ENCODE measurements around the gene ZNF785. TPM values are rescaled to one million over a fixed set of nuclear protein-coding genes. Genes with fewer than 3 reads are reported as not detected.
"Not testable (repeated sequence)": the region's sequence is repeated elsewhere in the genome, so short reads cannot be mapped to it uniquely, and the experiment has no call there.

Gene ZNF785
- total and polyA plus RNA-seq, 2 experiments from 2014 or later, result 4.9 to 7.1 TPM

DNA sequence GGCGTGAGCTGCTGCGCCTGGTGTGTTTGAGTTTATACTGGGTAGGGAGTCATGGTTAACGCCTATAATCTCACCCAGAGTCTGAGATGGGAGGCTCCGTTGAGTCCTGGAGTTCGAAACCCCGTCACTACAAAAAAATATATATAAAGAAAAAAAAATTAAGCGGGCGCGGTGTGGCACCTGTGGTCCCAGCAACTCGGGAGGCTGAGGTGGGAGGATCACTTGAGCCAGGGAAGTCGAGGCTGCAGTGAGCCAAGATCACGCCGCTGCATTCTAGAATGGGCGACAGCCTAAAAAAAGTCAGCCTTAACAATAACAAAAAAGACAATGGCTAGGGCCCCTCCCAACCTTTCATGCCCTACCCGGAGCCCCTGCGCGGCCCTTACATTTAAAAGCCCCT is 48.0 kb upstream of the ZNF785 start:
- no peak for ATAC-seq
- Histone ChIP-seq H3K27ac (ENCODE audit: low read depth) (peak overlapping the region; percentile 85), H2AFZ (peak overlapping the region; percentile 60), H3K79me2 (replicated peaks; ENCODE audit: insufficient read depth) (no peaks in the 10 kb centered on the region), H3K9me2 (ENCODE audit: insufficient read depth) (no peaks in the 10 kb centered on the region), H3K4me3 (peak overlapping the region; percentile 68), H3K27me3 (ENCODE audit: insufficient read depth) (no peaks in the 10 kb centered on the region), H3F3A (replicated peaks; ENCODE audit: low read depth) (no peaks in the 10 kb centered on the region), H3K4me1 (ENCODE audit: insufficient read depth) (no peaks in the 10 kb centered on the region), H3K4me2 (peak overlapping the region; percentile 53; the same call in 1 of the 2 replicates), H3K36me3 (ENCODE audit: insufficient read depth) (no peaks in the 10 kb centered on the region), H4K20me1 (replicated peaks; ENCODE audit: insufficient read depth) (no peaks in the 10 kb centered on the region)
- peak overlapping the region; percentile 89 for H3K4me3 Mint-ChIP-seq
- H3K27ac Mint-ChIP-seq, result peak overlapping the region; percentile 98
- no peaks in the 10 kb centered on the region for H3K36me3 Mint-ChIP-seq (ENCODE audit: low read depth)
- H3K4me1 Mint-ChIP-seq, result no peaks in the 10 kb centered on the region; the same call in 2 of the 3 replicates
- TF ChIP-seq EZH2 (IDR thresholded peaks at IDR 0.05; ENCODE audit: low read depth, unreplicated experiment), result no peak
- TF ChIP-seq, protein P1, sequence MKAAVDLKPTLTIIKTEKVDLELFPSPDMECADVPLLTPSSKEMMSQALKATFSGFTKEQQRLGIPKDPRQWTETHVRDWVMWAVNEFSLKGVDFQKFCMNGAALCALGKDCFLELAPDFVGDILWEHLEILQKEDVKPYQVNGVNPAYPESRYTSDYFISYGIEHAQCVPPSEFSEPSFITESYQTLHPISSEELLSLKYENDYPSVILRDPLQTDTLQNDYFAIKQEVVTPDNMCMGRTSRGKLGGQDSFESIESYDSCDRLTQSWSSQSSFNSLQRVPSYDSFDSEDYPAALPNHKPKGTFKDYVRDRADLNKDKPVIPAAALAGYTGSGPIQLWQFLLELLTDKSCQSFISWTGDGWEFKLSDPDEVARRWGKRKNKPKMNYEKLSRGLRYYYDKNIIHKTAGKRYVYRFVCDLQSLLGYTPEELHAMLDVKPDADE (IDR thresholded peaks at IDR 0.05), result no peak
- TF ChIP-seq, protein P2, sequence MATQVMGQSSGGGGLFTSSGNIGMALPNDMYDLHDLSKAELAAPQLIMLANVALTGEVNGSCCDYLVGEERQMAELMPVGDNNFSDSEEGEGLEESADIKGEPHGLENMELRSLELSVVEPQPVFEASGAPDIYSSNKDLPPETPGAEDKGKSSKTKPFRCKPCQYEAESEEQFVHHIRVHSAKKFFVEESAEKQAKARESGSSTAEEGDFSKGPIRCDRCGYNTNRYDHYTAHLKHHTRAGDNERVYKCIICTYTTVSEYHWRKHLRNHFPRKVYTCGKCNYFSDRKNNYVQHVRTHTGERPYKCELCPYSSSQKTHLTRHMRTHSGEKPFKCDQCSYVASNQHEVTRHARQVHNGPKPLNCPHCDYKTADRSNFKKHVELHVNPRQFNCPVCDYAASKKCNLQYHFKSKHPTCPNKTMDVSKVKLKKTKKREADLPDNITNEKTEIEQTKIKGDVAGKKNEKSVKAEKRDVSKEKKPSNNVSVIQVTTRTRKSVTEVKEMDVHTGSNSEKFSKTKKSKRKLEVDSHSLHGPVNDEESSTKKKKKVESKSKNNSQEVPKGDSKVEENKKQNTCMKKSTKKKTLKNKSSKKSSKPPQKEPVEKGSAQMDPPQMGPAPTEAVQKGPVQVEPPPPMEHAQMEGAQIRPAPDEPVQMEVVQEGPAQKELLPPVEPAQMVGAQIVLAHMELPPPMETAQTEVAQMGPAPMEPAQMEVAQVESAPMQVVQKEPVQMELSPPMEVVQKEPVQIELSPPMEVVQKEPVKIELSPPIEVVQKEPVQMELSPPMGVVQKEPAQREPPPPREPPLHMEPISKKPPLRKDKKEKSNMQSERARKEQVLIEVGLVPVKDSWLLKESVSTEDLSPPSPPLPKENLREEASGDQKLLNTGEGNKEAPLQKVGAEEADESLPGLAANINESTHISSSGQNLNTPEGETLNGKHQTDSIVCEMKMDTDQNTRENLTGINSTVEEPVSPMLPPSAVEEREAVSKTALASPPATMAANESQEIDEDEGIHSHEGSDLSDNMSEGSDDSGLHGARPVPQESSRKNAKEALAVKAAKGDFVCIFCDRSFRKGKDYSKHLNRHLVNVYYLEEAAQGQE (IDR thresholded peaks at IDR 0.05; ENCODE audit: unreplicated experiment), result no peak
- TF ChIP-seq, protein P3, sequence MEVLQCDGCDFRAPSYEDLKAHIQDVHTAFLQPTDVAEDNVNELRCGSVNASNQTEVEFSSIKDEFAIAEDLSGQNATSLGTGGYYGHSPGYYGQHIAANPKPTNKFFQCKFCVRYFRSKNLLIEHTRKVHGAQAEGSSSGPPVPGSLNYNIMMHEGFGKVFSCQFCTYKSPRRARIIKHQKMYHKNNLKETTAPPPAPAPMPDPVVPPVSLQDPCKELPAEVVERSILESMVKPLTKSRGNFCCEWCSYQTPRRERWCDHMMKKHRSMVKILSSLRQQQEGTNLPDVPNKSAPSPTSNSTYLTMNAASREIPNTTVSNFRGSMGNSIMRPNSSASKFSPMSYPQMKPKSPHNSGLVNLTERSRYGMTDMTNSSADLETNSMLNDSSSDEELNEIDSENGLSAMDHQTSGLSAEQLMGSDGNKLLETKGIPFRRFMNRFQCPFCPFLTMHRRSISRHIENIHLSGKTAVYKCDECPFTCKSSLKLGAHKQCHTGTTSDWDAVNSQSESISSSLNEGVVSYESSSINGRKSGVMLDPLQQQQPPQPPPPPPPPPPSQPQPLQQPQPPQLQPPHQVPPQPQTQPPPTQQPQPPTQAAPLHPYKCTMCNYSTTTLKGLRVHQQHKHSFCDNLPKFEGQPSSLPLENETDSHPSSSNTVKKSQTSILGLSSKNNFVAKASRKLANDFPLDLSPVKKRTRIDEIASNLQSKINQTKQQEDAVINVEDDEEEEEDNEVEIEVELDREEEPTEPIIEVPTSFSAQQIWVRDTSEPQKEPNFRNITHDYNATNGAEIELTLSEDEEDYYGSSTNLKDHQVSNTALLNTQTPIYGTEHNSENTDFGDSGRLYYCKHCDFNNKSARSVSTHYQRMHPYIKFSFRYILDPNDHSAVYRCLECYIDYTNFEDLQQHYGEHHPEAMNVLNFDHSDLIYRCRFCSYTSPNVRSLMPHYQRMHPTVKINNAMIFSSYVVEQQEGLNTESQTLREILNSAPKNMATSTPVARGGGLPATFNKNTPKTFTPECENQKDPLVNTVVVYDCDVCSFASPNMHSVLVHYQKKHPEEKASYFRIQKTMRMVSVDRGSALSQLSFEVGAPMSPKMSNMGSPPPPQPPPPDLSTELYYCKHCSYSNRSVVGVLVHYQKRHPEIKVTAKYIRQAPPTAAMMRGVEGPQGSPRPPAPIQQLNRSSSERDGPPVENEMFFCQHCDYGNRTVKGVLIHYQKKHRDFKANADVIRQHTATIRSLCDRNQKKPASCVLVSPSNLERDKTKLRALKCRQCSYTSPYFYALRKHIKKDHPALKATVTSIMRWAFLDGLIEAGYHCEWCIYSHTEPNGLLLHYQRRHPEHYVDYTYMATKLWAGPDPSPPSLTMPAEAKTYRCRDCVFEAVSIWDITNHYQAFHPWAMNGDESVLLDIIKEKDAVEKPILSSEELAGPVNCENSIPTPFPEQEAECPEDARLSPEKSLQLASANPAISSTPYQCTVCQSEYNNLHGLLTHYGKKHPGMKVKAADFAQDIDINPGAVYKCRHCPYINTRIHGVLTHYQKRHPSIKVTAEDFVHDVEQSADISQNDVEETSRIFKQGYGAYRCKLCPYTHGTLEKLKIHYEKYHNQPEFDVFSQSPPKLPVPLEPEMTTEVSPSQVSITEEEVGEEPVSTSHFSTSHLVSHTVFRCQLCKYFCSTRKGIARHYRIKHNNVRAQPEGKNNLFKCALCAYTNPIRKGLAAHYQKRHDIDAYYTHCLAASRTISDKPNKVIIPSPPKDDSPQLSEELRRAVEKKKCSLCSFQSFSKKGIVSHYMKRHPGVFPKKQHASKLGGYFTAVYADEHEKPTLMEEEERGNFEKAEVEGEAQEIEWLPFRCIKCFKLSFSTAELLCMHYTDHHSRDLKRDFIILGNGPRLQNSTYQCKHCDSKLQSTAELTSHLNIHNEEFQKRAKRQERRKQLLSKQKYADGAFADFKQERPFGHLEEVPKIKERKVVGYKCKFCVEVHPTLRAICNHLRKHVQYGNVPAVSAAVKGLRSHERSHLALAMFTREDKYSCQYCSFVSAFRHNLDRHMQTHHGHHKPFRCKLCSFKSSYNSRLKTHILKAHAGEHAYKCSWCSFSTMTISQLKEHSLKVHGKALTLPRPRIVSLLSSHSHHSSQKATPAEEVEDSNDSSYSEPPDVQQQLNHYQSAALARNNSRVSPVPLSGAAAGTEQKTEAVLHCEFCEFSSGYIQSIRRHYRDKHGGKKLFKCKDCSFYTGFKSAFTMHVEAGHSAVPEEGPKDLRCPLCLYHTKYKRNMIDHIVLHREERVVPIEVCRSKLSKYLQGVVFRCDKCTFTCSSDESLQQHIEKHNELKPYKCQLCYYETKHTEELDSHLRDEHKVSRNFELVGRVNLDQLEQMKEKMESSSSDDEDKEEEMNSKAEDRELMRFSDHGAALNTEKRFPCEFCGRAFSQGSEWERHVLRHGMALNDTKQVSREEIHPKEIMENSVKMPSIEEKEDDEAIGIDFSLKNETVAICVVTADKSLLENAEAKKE (CRISPR knock-in tag; IDR thresholded peaks at IDR 0.05), result no peak
- no peaks in the 10 kb centered on the region for H3K9me3 Mint-ChIP-seq
- peaks cover 16% of the 10 kb centered on the region for H3K27me3 Mint-ChIP-seq (ENCODE audit: insufficient read depth, low read depth, poor library complexity)
- no peak for DNase-seq (ENCODE audit: low spot score)

DNA sequence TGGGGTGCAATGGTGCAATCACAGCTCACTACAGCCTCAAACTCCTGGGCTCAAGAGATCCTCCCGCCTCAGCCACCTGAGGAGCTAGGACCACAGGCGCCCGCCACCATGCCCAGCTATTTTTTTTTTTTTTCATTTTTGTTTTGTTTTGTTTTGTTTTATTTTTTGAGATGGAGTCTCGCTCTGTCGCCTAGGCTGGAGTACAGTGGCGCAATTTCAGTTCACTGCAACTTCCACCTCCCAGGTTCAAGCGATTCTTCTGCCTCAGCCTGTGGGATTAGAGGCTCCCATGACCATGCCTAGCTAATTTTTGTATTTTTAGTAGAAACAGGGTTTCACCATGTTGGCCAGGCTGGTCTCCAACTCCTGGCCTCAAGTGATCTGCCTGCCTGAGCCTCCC is 47.0 kb upstream of the ZNF785 start:
- not testable (repeated sequence) for H3K4me1 Mint-ChIP-seq; H3K27ac Mint-ChIP-seq; H3K27me3 ChIP-seq (ENCODE audit: insufficient read depth); H4K20me1 ChIP-seq (replicated peaks; ENCODE audit: insufficient read depth); H3K4me3 Mint-ChIP-seq; H3K9me2 ChIP-seq (ENCODE audit: insufficient read depth); H3K36me3 ChIP-seq (ENCODE audit: insufficient read depth); H3K4me1 ChIP-seq (ENCODE audit: insufficient read depth); H3K36me3 Mint-ChIP-seq (ENCODE audit: low read depth); H3K79me2 ChIP-seq (replicated peaks; ENCODE audit: insufficient read depth); H3F3A ChIP-seq (replicated peaks; ENCODE audit: low read depth); H2AFZ ChIP-seq; H3K9me3 Mint-ChIP-seq; ATAC-seq; H3K4me2 ChIP-seq; H3K27ac ChIP-seq (ENCODE audit: low read depth); DNase-seq (ENCODE audit: low spot score); H3K4me3 ChIP-seq
- peaks cover 16% of the 10 kb centered on the region for H3K27me3 Mint-ChIP-seq (ENCODE audit: insufficient read depth, low read depth, poor library complexity)
